Globus pallidus (tissue), 1 donor: Measurements from ENCODE around the gene SERPINE2.
"Not testable (repeated sequence)": the region's sequence is repeated elsewhere in the genome, so short reads cannot be mapped to it uniquely, and the experiment has no call there.

Source experiments
- DNase-seq: peaks from one replicate; pipeline ENCODE4 v3.0.0-alpha.2; 2015; ENCODE audit warnings: low spot score

Gene SERPINE2

GRCh38 chr2:224011837-224012236, 27.2 kb downstream of the SERPINE2 start:
- no peak for DNase-seq

GRCh38 chr2:224009605-224010315, 29.3 kb downstream of the SERPINE2 start:
- DNase-seq: no peak

GRCh38 chr2:224008702-224009261, 30.3 kb downstream of the SERPINE2 start:
- DNase-seq: no peak

GRCh38 chr2:224004105-224004695, 34.9 kb downstream of the SERPINE2 start:
- peak; percentile 35 for DNase-seq

GRCh38 chr2:224000662-224001061, 38.4 kb downstream of the SERPINE2 start:
- DNase-seq: not testable (repeated sequence)

- DNase-seq: no peak
Observed at GRCh38 chr2:223999862-224000261, 39.2 kb downstream of the SERPINE2 start.

- DNase-seq: no peak
Observed at GRCh38 chr2:223998948-223999347, 40.1 kb downstream of the SERPINE2 start.

- no peak for DNase-seq
Observed at GRCh38 chr2:223997938-223998337, 41.1 kb downstream of the SERPINE2 start.

GRCh38 chr2:223996391-223996790, 42.7 kb downstream of the SERPINE2 start:
- DNase-seq: no peak

- DNase-seq: no peak
Observed at GRCh38 chr2:223995569-223995968, 43.5 kb downstream of the SERPINE2 start.

GRCh38 chr2:223994562-223995162, 44.4 kb downstream of the SERPINE2 start:
- DNase-seq: no peak

- DNase-seq: peak; percentile 81
Observed at GRCh38 chr2:223993634-223994232, 45.4 kb downstream of the SERPINE2 start.

- no peak for DNase-seq
Observed at GRCh38 chr2:223991611-223992010, 47.5 kb downstream of the SERPINE2 start.

GRCh38 chr2:223989856-223990232, 49.2 kb downstream of the SERPINE2 start:
- no peak for DNase-seq

- no peak for DNase-seq
Observed at GRCh38 chr2:223989206-223989855, 49.8 kb downstream of the SERPINE2 start.

GRCh38 chr2:223981241-223981640, 57.8 kb downstream of the SERPINE2 start:
- no peak for DNase-seq

- no peak for DNase-seq
Observed at GRCh38 chr2:223980803-223981202, 58.3 kb downstream of the SERPINE2 start.

- no peak for DNase-seq
Observed at GRCh38 chr2:223980397-223980735, 58.7 kb downstream of the SERPINE2 start.

GRCh38 chr2:223979730-223980396, 59.2 kb downstream of the SERPINE2 start:
- no peak for DNase-seq

GRCh38 chr2:223978451-223978850, 60.6 kb downstream of the SERPINE2 start:
- no peak for DNase-seq

GRCh38 chr2:223976635-223977226, 62.4 kb downstream of the SERPINE2 start:
- no peak for DNase-seq
